HepG2 (cell line): ENCODE results near the gene TBC1D20. TPM values are rescaled to one million over a fixed set of nuclear protein-coding genes. Genes with fewer than 3 reads are reported as not detected.

Experiments
- ARID5B ChIP-seq: IDR thresholded peaks from 2 replicates; pipeline ENCODE4 v1.4.0; 2020; ENCODE audit warnings: mild to moderate bottlenecking, missing genetic modification reagents
- BCL6 ChIP-seq: IDR thresholded peaks from 2 replicates; pipeline ENCODE4 v1.6.1; 2016; ENCODE audit warnings: missing genetic modification reagents, missing compliant biosample characterization
- CHCHD3 ChIP-seq: sonication (generic); formaldehyde crosslinking; IDR thresholded peaks from 2 replicates; pipeline ENCODE4 v1.8.0; 2022; ENCODE audit warnings: mild to moderate bottlenecking, missing genetic modification reagents, moderate library complexity
- FLYWCH1 ChIP-seq: sonication (generic); formaldehyde crosslinking; IDR thresholded peaks from 2 replicates; pipeline ENCODE4 v1.8.1; 2023; ENCODE audit warnings: mild to moderate bottlenecking, missing genetic modification reagents
- FOXJ3 ChIP-seq: sonication (generic); formaldehyde crosslinking; IDR thresholded peaks from 2 replicates; pipeline ENCODE4 v1.4.0; 2020; ENCODE audit warnings: missing genetic modification reagents, mild to moderate bottlenecking, borderline replicate concordance
- HBP1 ChIP-seq: IDR thresholded peaks from 2 replicates; pipeline ENCODE4 v1.6.1; 2016; ENCODE audit warnings: low read depth, control low read depth
- NBN ChIP-seq: fragments of 450-650 bp; conservative IDR thresholded peaks from 2 replicates; pipeline ENCODE4 v1.6.1; 2017
- NFRKB ChIP-seq: fragments of 450-650 bp; IDR thresholded peaks from 2 replicates; pipeline ENCODE4 v1.6.1; 2017
- RAD21 ChIP-seq: fragments of 450-650 bp; formaldehyde crosslinking; IDR thresholded peaks from 2 replicates; pipeline ENCODE4 v1.5.0; 2020; ENCODE audit warnings: mild to moderate bottlenecking
- SNAI1 ChIP-seq: sonication (generic); formaldehyde crosslinking; IDR thresholded peaks from 2 replicates; pipeline ENCODE4 v1.5.0; 2020; ENCODE audit warnings: mild to moderate bottlenecking, missing genetic modification reagents, borderline replicate concordance
- TIGD3 ChIP-seq: sonication (generic); formaldehyde crosslinking; IDR thresholded peaks from 2 replicates; pipeline ENCODE4 v1.5.1; 2020; ENCODE audit warnings: mild to moderate bottlenecking, missing genetic modification reagents, borderline replicate concordance
- ZBTB2 ChIP-seq: sonication (generic); formaldehyde crosslinking; IDR thresholded peaks from 2 replicates; pipeline ENCODE4 v1.8.0; 2022; ENCODE audit warnings: low read depth, missing genetic modification reagents
- ZBTB21 ChIP-seq: sonication (generic); formaldehyde crosslinking; IDR thresholded peaks from 2 replicates; pipeline ENCODE4 v1.4.0; 2020; ENCODE audit warnings: missing genetic modification reagents
- ZBTB33 ChIP-seq: sonication (generic); formaldehyde crosslinking; IDR thresholded peaks from 2 replicates; pipeline ENCODE4 v1.4.0; 2020; ENCODE audit warnings: missing genetic modification reagents
- ZBTB38 ChIP-seq: sonication (generic); formaldehyde crosslinking; IDR thresholded peaks from 2 replicates; pipeline ENCODE4 v1.5.1; 2020; ENCODE audit warnings: mild to moderate bottlenecking, missing genetic modification reagents
- ZNF589 ChIP-seq: sonication (generic); formaldehyde crosslinking; conservative IDR thresholded peaks from 2 replicates; pipeline ENCODE4 v1.8.0; 2022; ENCODE audit warnings: mild to moderate bottlenecking, moderate library complexity, missing genetic modification reagents
- ZNF703 ChIP-seq: sonication (generic); formaldehyde crosslinking; IDR thresholded peaks from 2 replicates; pipeline ENCODE4 v1.5.1; 2020; ENCODE audit warnings: missing genetic modification reagents, mild to moderate bottlenecking, moderate library complexity, borderline replicate concordance
- ZNF773 ChIP-seq: sonication (generic); formaldehyde crosslinking; IDR thresholded peaks from 2 replicates; pipeline ENCODE4 v1.4.0; 2020; ENCODE audit warnings: missing genetic modification reagents, borderline replicate concordance
- ZNF784 ChIP-seq: sonication (generic); formaldehyde crosslinking; IDR thresholded peaks from 2 replicates; pipeline ENCODE4 v1.5.1; 2020; ENCODE audit warnings: missing genetic modification reagents, mild to moderate bottlenecking, borderline replicate concordance
- ZNF83 ChIP-seq: sonication (generic); formaldehyde crosslinking; IDR thresholded peaks from 2 replicates; pipeline ENCODE4 v1.4.0; 2020; ENCODE audit warnings: missing genetic modification reagents, mild to moderate bottlenecking, borderline replicate concordance
- polyA plus RNA-seq, 8 experiments: library from polyadenylated mRNA; depleted of rRNA in 3 of 8; stranded (reverse) in 7 of 8; unstranded in 1 of 8; fragments of >200 nt; fragmentation: Illumina TruSeq in 4 of 8; extraction: Trizol in 4 of 8; gene quantifications; 2 replicates each; pipeline versions ENCODE4 v1.2.1 to v1.2.3, GENCODE V29; 2011 to 2016; ENCODE audit warnings: low read depth in 4 of 8, missing spikeins in 1 of 8, mixed read lengths in 1 of 8; ENCODE audit not compliant: insufficient read depth in 1 of 8
- total RNA-seq, 5 experiments: library from RNA; depleted of rRNA; stranded (reverse); fragments of >200 nt; fragmentation: Illumina TruSeq; extraction: Trizol; gene quantifications; 2 replicates each; pipeline ENCODE4 v1.2.3, GENCODE V29; 2016; ENCODE audit warnings: low read depth in 1 of 5

Gene TBC1D20
- total and polyA plus RNA-seq, 2 of the 13 experiments (the other 11 are each of a cell fraction or from before 2014, with no cell fraction given) = 36.6 to 47.1 TPM

GRCh38 chr20:400128-400453 lies 62.2 kb downstream of the TBC1D20 start (continued):
- TF ChIP-seq ZBTB33 (CRISPR knock-in tag) (0 out of 2 replicates have a peak, but pooled peaks have one; percentile 5), ZBTB38 (CRISPR knock-in tag) (no peak), HBP1 (CRISPR knock-in tag) (no peak), ZNF703 (CRISPR knock-in tag) (no peak), RAD21 (CRISPR knock-in tag) (peak; percentile 44; the same call in 1 of the 2 replicates), ZNF589 (CRISPR knock-in tag) (no peak), FOXJ3 (CRISPR knock-in tag) (no peak), FLYWCH1 (CRISPR knock-in tag) (no peak), ZNF773 (CRISPR knock-in tag) (no peak), TIGD3 (CRISPR knock-in tag) (no peak), NFRKB (no peak), ZBTB2 (CRISPR knock-in tag) (no peak), SNAI1 (CRISPR knock-in tag) (no peak; the same call in 1 of the 2 replicates), NBN (no peak), ZNF83 (no peak), ZBTB21 (CRISPR knock-in tag) (no peak), ZNF784 (0 out of 2 replicates have a peak, but pooled peaks have one; percentile 20), ARID5B (0 out of 2 replicates have a peak, but pooled peaks have one; percentile 15), CHCHD3 (no peak), BCL6 (CRISPR knock-in tag) (peak; percentile 22; the same call in 1 of the 2 replicates)
